CMK (cell line): Measurements from ENCODE around the gene FAM50B.

Experiments
- DNase-seq: peaks from one replicate; pipeline ENCODE4 v3.0.0-alpha.2; 2010; ENCODE audit warnings: low read depth

Gene FAM50B

GRCh38 chr6:3820563-3820962 is 28.6 kb upstream of the FAM50B start:
- no peak for DNase-seq

DNA sequence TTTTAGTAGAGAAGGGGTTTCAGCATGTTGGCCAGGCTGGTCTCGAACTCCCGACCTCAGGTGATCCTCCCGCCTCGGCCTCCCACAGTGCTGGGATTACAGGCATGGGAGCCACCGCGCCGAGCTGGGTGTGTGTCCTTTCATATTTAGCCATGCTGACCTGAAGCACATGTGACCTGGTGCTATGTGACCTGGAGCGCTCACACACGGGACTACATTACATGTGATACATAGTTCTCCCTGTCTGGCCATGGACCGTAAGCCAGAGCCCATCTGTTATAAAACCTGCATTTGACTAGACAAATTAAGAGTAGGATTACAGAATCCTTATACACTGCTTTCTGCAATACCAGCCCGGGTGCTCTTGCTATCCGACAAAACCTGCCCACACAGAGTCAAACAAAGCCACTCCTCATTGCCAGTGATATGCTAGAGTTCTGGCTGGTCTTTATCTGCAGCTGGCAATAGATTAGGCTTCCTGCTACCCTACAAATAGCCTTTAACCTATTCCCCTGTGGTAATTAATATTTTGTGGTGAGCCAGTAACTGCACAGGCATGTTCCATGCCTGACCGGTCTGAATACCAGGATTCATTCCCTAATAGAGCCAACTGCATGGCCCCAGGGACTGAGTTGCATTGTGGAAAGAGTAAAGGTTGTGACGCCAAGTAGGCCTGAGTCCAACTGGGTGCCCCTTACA is 26.3 kb upstream of the FAM50B start:
- DNase-seq = no peak

- DNase-seq = no peak
Measured at GRCh38 chr6:3823671-3824070, 25.5 kb upstream of the FAM50B start.

DNA sequence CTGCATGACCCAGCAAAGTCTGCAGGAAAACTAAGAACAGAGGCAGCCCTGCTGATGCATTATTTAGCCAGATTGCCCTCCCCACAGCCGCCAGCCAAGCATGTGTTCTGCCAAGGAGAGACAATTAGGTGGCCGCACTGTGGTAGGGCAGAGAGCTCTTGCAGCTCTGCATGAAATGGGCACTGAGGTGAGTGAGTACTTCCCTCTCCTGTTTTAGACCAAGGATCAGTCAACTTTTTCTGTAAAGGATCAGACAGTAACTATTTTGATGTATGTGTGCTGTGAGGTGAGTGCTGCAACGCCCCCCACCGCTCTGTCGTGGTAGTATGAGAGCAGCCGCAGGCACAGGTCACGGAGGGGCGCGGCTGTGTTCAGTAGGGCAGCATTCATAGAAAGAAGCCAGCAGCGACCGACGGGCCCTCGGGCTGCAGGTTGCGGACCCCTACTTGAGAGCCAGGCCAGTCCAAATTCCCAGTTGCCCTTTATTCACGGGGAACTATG is 23.8 kb upstream of the FAM50B start:
- DNase-seq = no peak

GRCh38 chr6:3825851-3826581 is 23.2 kb upstream of the FAM50B start:
- DNase-seq = no peak

- DNase-seq = no peak
Measured at GRCh38 chr6:3829285-3829684, 19.9 kb upstream of the FAM50B start.

DNA sequence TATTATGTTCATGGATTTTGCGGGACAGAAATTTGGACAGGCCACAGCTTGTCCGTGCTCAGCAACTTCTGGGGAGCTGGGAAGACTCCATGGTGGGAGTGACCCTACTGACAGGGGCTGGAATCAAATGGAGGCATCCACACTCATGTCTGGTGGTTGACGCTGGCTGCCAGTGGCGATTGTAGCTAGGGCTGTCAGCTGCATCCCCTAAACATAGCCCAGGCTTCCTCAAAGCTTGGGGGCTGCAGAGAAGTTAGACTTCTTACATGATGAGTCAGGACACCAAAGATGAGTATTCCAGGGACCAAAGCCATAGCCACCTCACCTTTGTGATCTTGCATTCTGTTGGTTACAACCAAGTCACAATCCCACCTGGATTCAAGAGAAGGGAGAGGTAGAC is 18.4 kb upstream of the FAM50B start:
- DNase-seq = no peak

DNA sequence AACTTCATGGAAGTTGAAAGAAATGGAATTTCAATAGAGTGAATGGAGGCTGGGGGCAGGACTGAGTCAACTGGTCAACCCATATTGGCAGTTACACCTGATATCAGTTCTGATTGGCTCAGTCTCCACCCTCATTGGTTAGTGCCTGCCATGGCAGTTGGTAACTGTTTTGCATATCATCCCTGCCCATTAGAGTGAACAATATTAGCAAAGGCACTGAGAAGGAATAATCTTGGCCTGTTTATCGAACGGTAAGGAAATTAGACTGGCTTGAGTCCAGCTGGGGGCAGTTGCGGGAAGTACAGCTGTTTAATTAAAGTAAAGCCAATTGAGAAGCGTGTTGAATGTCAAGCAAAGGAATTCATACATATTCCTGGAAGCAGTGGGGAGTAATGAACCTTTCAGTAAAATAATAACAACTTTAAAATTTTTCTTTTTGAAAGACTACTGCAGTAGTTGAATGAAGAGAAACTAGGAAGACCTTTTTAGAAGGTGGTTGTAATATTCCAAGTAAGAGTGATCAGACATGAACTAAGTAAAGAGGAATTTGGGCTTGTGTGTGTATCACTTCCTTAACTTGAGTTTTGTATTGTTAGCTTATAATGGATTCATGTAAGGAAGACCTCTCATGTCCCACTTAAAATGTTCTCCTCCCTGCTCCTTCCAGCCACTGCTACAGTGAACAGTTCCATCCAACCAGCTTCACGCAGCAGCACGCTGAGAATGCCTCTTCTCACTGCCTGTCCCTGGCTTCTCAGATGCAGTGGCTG is 17.2 kb upstream of the FAM50B start:
- no peak for DNase-seq

GRCh38 chr6:3835055-3835731 is 14.0 kb upstream of the FAM50B start:
- DNase-seq = no peak

- DNase-seq = no peak
Measured at GRCh38 chr6:3835785-3836184, 13.4 kb upstream of the FAM50B start.

DNA sequence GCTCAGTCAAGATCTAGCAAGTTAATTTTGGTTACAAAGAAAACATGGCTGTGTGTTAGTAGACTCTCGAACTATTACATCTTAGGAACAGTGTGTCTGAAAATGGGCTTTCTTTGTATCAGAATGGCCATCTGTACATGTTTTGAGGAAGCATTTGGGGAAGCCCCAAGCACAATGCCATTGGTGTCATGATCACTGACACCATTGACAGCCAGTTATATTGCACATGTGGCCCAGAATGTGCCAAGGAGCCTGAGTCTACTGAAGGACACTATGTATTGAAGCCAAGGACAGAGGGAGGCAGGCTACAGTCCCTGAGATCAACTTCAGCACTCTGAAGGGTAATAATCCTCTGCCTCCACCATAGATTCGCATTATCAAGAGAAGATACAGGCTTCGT is 12.6 kb upstream of the FAM50B start:
- DNase-seq = no peak

- DNase-seq = no peak
Measured at GRCh38 chr6:3837781-3838180, 11.4 kb upstream of the FAM50B start.

DNA sequence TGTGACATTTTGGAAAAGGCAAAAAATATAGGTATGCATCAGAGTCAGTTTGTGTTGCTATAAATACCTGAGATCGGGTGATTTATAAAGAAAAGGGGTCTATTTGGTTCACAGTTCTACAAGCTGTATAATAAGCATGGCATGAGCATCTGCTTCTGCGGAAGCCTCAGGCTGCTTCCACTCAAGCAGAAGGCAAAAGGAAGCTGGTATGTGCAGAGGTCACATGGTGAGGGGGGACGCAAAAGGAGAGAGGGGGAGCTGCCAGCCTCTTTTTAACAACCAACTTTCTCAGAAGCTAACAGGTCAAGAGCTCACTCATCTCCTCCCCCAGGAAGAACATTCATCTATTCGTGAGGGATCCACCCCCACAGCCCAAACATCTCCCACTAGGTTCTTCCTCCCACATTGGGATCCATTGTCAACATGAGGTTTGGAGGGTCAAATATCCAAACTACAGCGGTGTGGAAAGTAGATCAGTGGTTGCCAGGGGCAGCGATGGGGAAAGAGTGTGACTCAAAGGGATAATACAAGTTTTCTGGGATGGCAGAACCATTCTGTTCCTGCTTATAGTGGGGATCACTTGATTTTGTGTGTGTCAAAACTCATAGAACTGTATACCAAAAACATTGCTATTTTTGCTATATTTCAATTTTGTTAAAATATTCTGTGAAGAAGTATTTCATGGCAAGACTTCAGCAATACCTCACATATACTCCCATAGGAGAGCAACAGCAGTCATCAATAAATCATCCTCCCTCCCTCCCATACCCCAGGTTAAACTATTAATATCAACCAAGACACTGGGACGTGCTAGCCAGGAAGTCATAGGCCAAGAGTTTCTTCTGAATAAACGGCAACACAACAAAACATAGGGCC is 9.9 kb upstream of the FAM50B start:
- DNase-seq = no peak

DNA sequence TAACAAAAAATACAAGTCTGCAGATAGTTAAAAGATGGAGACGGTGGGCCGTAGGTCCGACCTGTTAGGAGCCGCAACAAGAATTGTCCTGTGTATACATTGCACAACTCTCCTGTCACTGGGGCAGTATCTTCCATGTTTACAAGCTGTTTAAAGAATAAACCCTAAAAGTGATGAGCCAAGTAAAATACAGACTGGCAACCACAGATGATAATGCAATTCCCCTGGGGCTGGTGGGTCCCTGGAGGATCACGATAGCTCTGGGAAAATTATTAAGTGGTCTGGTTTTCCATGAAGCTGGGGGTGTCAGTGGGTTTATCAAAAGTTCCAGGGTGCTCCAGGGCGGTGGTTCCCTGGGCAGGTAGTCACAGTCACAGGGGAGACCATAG is 8.1 kb upstream of the FAM50B start:
- no peak for DNase-seq

DNA sequence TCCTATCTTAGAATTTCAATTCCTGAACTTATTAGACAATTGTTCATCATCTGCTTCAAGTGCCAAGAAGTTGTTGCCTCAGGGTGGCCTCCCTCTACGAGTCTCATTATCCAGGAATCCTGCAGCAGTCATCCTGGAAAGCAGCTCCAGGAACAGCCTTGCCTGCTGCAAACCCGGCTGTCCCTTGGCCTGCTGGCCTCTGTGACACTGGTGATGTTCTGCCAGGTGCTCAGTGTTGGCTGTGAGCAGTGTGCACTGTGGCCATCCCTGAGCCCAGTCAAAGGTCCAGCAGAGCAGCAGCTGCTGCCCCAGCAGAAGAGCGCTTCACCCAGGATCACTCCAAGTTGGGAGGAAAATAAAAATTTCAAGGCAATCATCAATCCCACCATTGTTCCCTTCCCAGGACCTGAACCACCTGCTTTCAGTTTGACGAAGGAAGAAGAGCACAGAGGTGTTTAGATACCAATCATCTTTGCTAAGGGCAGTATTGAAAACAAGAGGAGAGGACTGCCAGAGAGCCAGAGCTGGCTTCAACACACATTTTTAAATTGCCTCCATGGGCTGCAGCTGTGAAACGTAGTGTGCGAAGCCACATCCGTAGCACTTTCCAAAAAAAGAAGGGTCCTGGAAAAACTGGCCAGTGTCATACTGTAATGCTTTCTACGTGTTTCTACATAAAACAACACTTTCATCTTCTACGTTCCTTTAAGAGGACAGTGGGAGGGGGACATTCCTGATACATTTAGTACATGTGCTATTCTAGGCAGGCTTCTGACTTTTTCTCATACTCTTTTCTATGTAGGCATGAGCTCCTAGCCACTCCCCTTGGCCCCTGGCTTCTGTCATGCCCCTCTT is 7.2 kb upstream of the FAM50B start:
- no peak for DNase-seq

DNA sequence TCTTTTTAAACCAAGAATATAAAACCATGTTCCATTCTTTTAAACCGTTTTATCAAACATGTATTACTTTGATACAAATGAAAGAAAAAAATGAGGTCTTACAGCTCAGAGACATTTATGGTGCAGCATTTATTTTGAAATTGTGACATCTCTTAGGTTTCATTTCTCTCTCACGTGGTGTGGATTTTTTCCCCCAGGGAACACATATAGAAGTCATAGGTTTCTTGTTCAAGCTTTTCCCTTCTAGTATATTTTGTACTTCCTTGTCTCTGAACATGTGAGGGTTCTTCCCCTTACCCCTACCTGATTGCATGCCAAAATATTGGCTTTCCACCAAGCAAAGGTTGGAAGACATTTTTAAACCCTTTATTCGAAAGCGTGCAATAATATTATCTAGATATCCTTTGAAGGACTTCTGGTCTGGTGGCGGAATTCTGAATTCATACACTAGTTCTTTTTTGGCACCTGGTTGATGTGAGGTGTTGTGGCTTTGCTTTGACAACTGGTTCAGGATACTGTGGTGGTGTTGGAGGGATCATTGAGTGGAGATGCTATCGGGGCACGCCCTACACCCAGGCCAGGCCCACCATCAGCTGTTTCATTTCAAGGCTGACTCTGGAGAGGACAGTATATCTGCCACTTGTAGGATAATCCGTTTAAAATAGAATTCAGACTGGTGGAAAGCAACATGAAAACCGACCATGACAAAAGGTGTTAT is 5.6 kb upstream of the FAM50B start:
- no peak for DNase-seq

DNA sequence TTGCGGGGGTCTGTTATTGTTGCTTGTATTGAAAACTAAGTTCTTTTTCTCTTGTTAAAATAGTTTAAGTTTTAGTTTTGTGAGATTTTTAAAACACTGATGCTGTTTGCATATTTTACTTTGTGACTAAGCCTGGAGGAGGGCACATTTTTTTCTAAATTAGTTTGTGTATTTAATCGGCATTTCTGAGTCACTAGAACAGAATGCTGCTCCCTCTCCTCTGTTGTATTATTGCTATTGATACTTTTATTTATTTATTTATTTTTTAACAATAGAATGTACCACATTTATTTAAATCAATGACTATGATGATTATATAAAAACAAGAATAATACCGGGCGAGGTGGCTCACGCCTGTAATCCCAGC is 5.1 kb upstream of the FAM50B start:
- no peak for DNase-seq

GRCh38 chr6:3847521-3847920 is 1.7 kb upstream of the FAM50B start:
- DNase-seq = no peak

DNA sequence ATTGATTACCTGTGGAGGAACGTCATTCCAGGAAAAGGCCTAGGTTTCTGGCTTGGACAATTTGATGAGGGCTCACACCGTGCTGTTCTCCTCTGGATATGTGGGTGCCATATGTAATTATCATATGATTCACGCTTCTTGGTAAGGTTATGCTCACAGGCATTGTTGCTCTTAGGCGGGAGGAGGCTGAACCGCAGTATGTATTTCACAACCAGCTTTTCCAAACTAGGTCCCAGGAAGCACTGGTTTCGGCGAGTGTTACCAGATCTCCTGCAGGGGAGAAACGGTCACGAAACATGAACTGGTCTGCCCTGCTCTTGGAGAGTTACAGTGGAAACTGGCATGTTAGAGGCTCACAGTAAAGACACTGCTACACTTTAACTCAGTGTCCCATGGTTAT is 793 bp upstream of the FAM50B start:
- DNase-seq = no peak
